ENCODE measurements around the gene NRDC.

The NRDC gene

DNA sequence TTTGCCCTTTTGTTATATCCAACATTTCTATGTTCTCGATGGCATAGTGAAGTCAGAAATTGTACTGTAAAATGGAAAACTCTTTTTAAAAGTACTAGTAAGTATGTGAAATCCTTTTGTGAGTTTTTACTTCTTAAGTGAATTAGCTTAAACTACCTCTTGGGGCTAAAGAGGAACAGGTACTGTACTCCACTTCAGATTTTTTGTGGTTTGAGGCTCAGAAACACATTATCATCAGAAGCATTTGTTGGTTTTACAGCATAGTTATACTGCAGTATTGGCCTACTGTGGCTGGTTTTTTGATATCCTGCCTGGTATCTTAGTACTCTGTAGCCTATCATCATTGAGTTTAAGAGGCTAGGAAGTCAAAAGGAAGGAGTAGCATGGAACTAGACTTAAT is 117.2 kb downstream of the NRDC start:
- no peak for DNase-seq

DNA sequence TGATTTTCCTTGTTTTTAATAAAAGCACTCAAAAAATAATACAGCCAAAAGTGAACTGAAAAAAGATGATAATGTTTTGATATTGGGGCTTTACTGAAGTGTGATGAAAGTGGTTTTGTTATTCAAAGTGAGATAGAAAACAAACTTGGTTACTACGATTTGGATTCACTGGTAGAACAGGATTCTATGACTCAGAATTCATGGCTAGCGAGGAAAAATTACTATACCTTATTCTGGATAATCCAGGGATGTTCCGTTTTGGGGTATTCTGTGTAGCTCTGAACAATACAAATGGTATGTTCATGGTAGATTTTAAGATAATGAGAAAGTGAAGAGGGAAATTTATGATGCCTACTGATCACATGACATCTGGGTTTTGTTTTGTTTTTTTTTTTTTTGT is 117.7 kb downstream of the NRDC start:
- DNase-seq = no peak

DNA sequence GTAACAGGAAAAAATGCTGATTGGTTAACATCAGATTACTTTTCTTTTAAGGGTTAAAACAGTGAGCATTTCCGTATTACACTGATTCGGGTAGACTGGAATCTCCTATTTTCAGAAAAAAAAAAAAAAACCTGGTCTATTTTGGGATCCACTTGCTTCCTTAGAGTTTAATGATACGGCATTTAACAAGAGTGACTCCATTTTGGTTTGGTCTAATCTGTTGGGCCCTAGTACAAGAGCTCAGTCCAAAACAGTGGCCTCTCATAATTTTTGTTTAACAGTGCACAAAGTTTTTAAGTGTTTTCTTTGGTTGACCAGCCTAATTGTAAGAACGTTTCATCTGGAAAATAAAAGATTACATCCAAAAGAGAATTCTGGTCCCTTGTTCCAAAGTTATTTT is 120.2 kb downstream of the NRDC start:
- no peak for DNase-seq

DNA sequence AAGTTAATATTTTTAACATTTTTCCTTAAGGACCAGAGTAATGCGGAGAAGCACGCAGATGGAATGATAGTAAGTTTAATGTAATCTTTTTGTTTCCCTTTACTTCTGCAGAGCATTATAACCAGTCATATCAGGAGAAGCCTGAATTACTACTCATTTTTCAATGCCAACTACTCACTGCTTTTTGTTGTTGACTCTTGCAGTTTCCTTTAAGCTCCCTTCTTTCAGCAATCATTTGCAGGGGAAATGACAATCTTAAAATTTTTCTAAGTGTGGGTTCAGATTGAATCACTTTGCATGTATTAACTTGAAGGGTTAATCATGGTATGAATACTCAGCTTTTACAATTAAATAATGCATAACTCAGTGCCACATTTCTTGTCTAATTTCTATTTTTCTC is 122.2 kb downstream of the NRDC start:
- no peak for DNase-seq

DNA sequence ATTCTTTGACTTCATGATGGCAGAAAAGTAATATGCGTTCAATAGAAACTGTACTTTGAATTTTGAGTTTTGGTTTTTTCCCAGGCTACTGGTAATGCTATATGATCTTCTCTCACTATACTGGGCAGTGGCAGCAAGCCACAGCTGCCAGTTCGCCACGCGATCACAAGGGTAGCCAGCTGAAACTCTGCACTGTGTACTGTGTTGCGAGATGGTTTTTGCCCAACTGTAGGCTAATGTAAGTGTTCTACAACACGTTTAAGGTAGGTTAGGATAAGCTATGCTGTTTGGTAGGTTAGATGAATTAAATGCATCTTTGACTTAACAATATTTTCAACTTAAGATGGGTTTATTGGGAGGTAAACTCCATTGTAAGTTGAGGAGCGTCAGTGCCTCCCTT is 123.1 kb downstream of the NRDC start:
- DNase-seq = no peak

DNA sequence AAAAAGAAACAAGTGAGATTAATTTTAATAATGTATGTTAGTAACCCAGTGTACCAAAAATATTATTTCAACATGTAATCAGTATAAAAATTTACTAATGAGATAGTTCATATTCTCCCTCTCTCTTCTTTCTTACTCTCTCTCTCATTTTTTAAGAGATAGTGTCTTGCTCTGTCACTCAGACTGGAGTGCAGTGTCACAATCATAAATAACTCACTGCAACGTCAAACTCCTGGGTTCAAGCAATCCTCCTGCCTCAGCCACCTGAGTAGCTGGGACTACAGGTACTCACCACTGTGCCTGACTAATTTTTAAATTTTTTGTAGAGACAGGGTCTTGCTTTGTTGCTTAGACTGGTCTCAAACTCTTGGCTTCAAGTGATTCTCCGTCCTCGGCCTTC is 123.9 kb downstream of the NRDC start:
- DNase-seq = no peak

DNA sequence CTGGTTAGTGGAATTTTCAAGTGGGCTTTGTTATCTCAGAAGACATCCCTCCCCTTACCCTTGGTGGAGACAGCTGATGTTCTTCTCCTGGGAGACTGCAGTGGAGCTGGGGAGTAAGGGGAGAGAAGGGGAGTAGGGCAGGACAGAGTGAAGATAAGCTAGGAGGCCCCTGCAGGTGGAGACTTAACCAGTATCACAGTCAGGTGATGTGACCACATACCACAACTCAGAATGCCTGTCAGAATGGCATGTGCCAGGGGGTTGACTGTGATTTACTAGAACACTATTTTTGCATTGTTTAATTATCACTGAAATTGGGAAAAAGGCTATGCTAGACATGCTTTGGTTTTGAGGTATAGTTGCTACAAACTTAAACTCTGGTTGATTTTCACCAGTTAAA is 124.6 kb downstream of the NRDC start:
- no peak for DNase-seq

DNA sequence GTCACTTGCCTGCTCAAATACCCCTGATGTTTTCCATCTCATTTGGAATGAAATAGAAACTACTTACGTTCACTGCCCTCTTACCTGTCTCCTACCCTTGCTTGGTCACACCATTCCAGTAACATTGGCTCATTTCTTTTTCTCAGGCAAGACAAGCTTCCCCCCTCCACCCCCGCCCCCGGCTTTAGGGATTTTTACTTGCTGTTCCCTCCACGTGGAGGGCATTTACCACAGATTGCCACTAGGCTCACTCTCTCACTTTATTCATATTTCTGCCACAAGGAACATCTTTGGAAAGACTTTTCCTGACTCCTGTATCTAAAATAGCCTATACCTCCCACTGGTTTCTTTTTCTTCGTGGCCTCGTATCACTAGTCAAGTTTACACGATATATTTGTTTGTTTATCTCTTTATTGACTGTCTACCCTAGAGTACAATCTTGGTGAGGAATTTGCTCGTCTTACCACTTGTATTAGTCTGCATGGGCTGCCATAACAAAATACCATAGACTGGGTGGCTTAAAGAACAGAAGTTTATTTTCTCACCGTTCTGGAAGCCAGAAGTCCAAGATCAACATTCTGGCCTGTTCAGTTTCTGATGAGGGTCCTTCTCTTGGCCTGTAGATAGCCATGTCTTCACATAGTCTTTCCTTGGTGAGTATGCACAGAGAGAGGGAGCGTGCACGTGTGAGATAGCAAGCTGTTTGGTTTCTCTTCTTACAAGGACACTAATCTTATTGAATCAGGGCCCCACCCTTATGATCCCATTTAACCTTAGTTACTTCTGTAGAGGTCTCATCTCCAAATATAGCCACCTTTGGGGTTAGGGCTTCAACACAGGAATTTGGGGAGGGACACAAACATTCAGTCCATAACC is 126.2 kb downstream of the NRDC start:
- DNase-seq = no peak

DNA sequence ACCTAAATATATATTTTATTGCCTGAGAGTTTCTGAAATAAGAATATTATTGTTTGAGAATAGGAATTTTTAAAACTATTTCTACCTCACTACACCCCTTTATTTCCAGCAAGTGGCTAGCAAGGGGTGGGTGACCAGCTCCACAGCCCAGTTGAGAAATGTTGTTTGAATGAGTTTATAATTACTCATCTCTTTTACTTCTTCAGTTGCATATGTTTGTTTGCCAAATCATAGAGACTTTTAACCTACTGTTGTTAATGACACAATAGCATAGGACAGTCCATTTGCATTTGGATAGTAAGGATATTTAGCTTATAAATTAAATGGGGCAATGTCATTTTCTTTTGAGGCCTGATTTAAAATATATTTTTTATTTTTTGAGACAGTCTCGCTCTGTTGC is 127.8 kb downstream of the NRDC start:
- DNase-seq = no peak

DNA sequence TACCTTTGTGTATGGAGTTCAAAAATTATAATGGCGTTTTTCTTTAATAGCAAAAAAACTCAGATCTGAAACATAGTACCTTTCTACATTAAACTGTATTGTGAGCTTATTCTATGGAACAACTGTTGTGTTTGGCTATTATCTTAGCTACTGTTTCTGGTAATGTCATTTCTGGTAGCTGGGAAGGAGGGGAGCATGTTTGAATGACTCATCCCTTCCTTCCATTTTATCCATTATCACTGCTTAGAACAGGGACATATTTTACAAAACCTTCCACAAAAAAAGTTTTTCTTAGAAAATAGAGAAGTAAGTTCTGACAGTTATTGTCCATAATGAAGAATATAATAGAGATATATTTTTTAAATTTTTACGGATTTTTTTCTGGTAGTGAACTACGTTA is 128.3 kb downstream of the NRDC start:
- no peak for DNase-seq

DNA sequence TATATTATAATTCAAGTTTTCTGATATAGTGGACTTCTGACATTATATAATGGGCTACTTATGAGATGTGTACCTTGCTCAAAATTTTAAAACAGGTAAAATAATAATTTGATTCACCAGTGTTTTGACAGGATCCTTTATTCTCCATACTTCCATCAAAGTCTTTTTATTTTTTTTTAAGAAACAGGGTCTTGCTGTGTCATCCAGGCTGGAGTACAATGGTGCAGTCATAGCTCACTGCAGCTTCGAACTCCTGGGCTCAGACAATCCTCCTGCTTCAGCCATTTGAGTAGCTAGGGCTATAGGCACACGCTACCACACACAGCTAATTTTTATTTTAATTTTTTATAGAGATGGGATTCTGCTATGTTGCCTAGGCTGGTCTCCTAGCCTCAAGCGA is 129.4 kb downstream of the NRDC start:
- DNase-seq = no peak

DNA sequence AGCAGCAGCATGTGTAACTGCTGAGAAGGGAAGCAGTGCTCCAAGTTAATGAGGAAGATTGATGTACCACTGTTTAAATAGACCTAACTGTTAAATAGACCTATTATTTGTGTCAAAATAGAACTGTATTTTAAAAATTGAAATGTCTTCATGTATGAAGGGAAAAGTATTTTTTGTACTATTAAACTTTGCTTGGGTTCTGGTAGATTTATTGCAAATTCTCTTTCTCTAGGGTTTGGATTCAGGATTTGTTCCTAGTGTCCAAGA is 133.3 kb downstream of the NRDC start:
- DNase-seq = no peak

DNA sequence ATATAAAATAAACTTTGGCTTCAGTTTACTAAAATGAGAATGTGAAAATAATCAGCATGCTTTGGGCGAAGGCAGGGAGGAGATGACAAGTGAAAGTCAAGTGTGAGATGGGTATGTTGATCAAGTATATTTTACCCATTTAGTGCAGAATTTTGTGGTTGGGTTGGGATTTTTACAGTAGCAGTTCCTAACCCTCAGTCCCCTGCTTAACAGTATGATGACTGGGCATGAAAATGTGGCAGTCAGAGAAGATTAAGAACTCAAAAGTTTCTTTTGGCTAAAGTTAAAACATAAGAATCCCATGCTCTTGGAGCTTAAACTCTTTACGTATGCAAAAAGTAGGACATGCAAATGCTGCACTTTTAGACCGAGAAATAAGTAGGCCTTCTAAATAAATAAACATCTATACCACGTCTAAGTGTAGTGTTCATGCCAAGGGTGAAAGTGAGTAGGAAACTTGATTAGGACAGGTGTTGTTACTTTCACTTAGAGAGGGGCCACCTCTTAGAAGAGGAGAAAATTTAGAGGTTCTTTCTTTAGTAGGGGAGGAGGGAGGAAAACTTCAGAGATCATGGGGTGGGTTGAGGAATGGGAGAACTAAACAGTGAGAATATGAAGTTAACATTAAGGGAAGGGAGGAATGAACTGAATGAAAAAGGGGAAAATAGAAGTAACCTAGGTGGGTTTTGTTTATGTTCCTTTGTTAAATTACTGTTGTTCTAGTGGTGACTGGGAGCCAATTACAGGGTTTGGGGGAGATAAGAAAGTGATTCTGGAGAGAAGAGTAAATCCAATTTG is 133.8 kb downstream of the NRDC start:
- no peak for DNase-seq

DNA sequence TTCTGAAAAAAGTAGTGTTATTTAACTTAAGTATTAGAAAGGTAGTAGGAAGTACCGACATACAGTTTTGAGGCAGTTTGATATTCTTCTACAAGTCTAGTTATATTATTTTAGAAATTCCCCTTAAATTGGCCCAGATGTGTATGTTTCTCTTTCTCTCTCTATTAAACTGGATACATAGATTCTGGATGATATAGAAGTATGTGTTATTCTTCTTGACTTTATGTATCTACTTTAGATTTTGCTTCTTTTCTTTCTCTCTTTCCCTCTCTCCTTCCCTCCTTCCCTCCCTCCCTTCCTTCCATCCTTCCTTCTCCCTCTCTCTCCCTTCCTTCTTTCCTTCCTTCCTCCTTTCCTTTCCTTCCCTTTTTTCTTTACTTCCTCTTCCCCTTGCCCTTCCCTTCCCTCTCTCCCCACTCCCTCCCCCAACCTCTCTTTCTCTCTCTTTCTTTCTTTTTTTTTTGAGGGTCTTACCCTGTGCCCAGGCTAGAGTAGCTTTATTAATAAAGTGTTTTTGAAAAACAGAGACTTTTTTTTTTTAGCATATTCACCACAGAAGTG is 137.3 kb downstream of the NRDC start:
- DNase-seq = no peak

DNA sequence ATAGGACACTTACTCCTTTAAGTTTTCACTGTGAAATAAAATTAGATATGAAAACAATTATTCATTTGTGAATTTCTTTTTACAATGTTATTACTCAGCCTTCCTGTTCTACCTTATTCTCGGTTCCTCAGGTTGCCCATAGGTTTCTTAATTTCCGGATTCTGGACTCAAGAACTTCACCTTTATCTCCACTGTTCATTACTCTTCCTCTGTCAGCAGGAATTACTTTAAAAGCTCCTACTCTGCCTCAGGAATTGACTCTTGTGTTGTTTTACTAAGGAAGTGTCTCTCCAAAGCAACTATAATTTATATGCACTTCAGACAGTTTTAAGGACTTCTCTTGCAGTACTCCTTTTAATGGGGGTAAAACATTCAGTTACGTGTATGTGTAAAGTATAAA is 137.9 kb downstream of the NRDC start:
- no peak for DNase-seq

Data from right kidney (tissue), 1 donor.